Measurements from ENCODE around the gene RPS5. TPM values are rescaled to one million over a fixed set of nuclear protein-coding genes. Genes with fewer than 3 reads are reported as not detected.

The RPS5 gene
- total RNA-seq, 1 donor from 2014 or later: 1,982 TPM

- ChIA-PET POLR2A (interaction anchor here (0.5 to 4.2 kb wide), 20 partner anchors 10 to 634 kb away, joined by 3 to 89 read pairs (median 4); partner anchors contain the start of genes CHMP2A, TRIM28, UBE2M and ZBTB45), CTCF (interaction anchor here (1.0 to 1.3 kb wide), 2 partner anchors 18 to 139 kb away, joined by 3 to 4 read pairs; partner anchors contain the start of genes ZBTB45 and ZNF497)
- no peaks in the 10 kb centered on the region for H3K27me3 Mint-ChIP-seq
- H3K9me3 Mint-ChIP-seq: no peaks in the 10 kb centered on the region
- peak; percentile 86 for ATAC-seq (ENCODE audit: low read depth)
- no peaks in the 10 kb centered on the region for H3K36me3 Mint-ChIP-seq (ENCODE audit: low read depth)
- peak within 1 kb of the TSS; percentile 83 for H3K4me3 Mint-ChIP-seq
- no peak for TF ChIP-seq CTCF (IDR thresholded peaks at IDR 0.05)
- intact Hi-C loops (cut with micrococcal nuclease): loop anchor here (1.0 to 2.0 kb wide), 14 partner anchors 19 to 198 kb away; partner anchors contain the start of genes ERVK3-1, MZF1, ZBTB45 and ZNF132
- H3K27ac Mint-ChIP-seq: peak within 1 kb of the TSS; percentile 87
- H3K4me1 Mint-ChIP-seq: peaks cover 37% of the 10 kb centered on the region
- DNase-seq: peak; percentile 96
Observed at GRCh38 chr19:58380662-58381459, 6.2 kb upstream of the RPS5 start, which contains the start of gene ZNF837. Gene ZNF837, minus strand, starts transcription at chr19:58381030. Its CDS starts 11,698 bp downstream, at chr19:58369332.

GRCh38 chr19:58381460-58382212 is 5.4 kb upstream of the RPS5 start:
- peaks cover 40% of the 10 kb centered on the region for H3K4me1 Mint-ChIP-seq
- intact Hi-C loops (cut with micrococcal nuclease): loop anchor here (1.0 to 2.0 kb wide), 13 partner anchors 19 to 198 kb away; partner anchors contain the start of genes ERVK3-1, MZF1, ZBTB45 and ZNF132
- CTCF ChIA-PET: interaction anchor here (1.0 to 1.3 kb wide), 2 partner anchors 19 to 138 kb away, joined by 3 to 4 read pairs; partner anchors contain the start of genes ZBTB45 and ZNF497

DNA sequence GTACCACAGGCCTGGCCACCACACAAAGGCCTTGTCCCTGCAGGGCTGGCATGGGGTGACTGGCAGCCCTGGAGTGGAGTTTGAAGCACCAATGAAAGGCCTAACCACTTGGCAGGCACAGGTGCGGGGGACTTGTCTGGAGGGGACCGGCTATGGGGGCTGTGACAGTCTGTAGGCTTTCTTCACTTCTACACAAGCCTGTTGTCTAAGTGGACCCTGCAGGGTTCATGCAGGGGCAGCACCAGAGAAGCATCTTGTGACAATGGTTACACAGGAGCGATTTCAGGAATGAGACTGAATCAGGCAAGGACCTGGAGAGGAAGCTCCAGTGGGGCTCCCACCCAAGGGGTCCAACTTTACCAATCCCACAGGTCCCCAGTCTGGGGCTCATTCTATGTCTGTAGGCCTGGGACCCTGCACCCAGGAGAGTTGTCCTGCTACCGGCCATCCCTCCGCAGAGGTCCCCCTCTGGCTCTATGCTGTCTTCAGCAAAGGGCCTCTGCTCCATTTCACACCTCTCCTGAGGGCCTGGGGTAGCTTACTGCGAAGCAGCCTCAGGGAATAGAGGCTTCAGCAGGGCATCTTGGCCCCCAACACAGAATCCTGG is 4.0 kb upstream of the RPS5 start:
- ChIA-PET POLR2A (interaction anchor here (0.6 to 2.1 kb wide), 2 partner anchors 20 to 140 kb away, joined by 3 to 10 read pairs; no protein-coding TSS in a partner anchor), CTCF (no interaction called here)
- TF ChIP-seq CTCF (IDR thresholded peaks at IDR 0.05): no peak
- Mint-ChIP-seq H3K27me3 (no peaks in the 10 kb centered on the region), H3K4me3 (peak overlapping the region; percentile 24), H3K36me3 (ENCODE audit: low read depth) (peaks cover 12% of the 10 kb centered on the region), H3K27ac (no peak overlapping the region), H3K4me1 (peaks cover 51% of the 10 kb centered on the region), H3K9me3 (no peaks in the 10 kb centered on the region)
- DNase-seq: no peak
- no peak for ATAC-seq (ENCODE audit: low read depth)
- intact Hi-C loops (cut with micrococcal nuclease): no loop called here

More at GRCh38 chr19:58381460-58382212, 5.4 kb upstream of the RPS5 start:
- H3K9me3 Mint-ChIP-seq: no peaks in the 10 kb centered on the region
- POLR2A ChIA-PET: interaction anchor here (0.6 to 4.2 kb wide), 21 partner anchors 9 to 717 kb away, joined by 3 to 89 read pairs (median 3); partner anchors contain the start of genes CHMP2A, TRIM28, UBE2M and ZBTB45
- ATAC-seq (ENCODE audit: low read depth) (no peak), DNase-seq (no peak)
- peak overlapping the region; percentile 83 for H3K4me3 Mint-ChIP-seq
- no peaks in the 10 kb centered on the region for H3K36me3 Mint-ChIP-seq (ENCODE audit: low read depth)
- no peaks in the 10 kb centered on the region for H3K27me3 Mint-ChIP-seq
- H3K27ac Mint-ChIP-seq: peak overlapping the region; percentile 87
- TF ChIP-seq CTCF (IDR thresholded peaks at IDR 0.05): no peak

DNA sequence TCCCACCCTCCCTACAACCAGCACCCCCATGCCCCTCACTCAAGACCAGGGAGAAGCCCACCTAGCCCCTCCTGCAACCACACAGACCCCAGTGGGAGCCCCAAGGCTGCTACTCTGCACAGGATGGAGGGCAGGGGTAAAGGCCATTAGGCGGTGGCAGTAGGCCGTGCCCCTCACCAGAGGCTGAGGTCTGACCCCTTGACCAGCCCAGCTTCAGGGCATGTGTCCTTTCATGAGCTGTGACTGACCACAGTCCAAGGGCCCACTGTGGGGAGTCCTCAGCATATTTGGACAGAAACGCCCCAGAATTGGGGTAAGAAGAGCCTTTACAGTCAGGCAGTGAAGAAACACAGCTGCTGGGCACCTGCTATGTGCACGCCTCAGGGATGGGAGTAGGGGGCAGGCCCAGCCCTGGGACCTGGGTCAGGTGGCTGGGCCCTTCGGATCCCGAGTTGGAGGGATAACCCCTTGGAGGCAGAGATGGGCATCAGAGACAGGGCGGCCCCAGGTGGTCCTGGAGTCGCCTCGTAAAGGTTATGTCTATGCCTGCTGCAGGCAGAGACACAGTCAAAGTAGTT is 1.7 kb upstream of the RPS5 start:
- H3K36me3 Mint-ChIP-seq (ENCODE audit: low read depth): peaks cover 32% of the 10 kb centered on the region
- H3K27me3 Mint-ChIP-seq: no peaks in the 10 kb centered on the region
- ChIA-PET POLR2A (interaction anchor here (0.8 to 5.0 kb wide), 3 partner anchors 22 to 114 kb away, joined by 3 to 40 read pairs (median 3); partner anchors contain the start of gene ZNF497), CTCF (no interaction called here)
- H3K4me1 Mint-ChIP-seq: peaks cover 49% of the 10 kb centered on the region
- intact Hi-C loops (cut with micrococcal nuclease): no loop called here
- peak overlapping the region; percentile 98 for H3K27ac Mint-ChIP-seq
- DNase-seq: no peak
- H3K9me3 Mint-ChIP-seq: no peaks in the 10 kb centered on the region
- no peak for ATAC-seq (ENCODE audit: low read depth)
- peak overlapping the region; percentile 95 for H3K4me3 Mint-ChIP-seq
- TF ChIP-seq CTCF (IDR thresholded peaks at IDR 0.05): no peak

All from activated B cell treated with CpG ODN at 0.5 μM for 24 hours (primary cell).